Hepatocyte (in vitro differentiated cells): ENCODE measurements around the gene DPPA5.

Source experiments
- EZH2 ChIP-seq: fragments of 200-600 bp; sonication (generic); IDR thresholded peaks from 2 replicates; pipeline ENCODE4 v1.6.1; 2016; ENCODE audit warnings: antibody characterized with exemption, mild to moderate bottlenecking, borderline replicate concordance
- TF ChIP-seq, protein P1 (sequence below): fragments of 200-600 bp; sonication (generic); IDR thresholded peaks from 2 replicates; pipeline ENCODE4 v1.5.1; 2016; ENCODE audit warnings: antibody characterized with exemption, mild to moderate bottlenecking; ENCODE audit not compliant: poor library complexity

DNA sequence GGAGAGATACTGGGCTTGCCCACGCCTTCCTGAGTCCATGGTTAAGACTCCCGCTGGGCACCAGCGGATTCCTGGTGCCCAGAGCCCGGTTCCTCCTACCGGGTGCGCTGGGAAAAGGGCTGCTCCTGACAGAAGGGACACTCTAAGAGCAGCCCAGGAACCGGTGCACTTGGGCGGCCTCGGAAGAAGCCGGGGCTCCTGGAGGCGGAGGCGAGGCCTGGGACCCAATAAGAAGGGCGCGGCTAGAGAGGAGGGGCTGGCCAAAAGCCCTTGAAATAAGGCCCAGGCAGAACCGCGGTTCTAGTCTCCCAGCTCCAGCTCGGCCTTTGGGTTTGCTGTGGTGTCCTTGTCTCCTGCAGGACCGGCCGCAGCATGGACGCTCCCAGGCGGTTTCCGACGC lies 8.3 kb upstream of the DPPA5 start, which contains the start of gene KHDC3L:
- TF ChIP-seq, protein P1, sequence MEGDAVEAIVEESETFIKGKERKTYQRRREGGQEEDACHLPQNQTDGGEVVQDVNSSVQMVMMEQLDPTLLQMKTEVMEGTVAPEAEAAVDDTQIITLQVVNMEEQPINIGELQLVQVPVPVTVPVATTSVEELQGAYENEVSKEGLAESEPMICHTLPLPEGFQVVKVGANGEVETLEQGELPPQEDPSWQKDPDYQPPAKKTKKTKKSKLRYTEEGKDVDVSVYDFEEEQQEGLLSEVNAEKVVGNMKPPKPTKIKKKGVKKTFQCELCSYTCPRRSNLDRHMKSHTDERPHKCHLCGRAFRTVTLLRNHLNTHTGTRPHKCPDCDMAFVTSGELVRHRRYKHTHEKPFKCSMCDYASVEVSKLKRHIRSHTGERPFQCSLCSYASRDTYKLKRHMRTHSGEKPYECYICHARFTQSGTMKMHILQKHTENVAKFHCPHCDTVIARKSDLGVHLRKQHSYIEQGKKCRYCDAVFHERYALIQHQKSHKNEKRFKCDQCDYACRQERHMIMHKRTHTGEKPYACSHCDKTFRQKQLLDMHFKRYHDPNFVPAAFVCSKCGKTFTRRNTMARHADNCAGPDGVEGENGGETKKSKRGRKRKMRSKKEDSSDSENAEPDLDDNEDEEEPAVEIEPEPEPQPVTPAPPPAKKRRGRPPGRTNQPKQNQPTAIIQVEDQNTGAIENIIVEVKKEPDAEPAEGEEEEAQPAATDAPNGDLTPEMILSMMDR: no peak
- no peak for TF ChIP-seq EZH2
